AG20443 (cell line): ENCODE measurements around the gene ELFN1.

Experiments used
- DNase-seq: peaks from one replicate; pipeline ENCODE4 v3.0.0; 2012; ENCODE audit warnings: low spot score, mixed read lengths

Gene ELFN1

DNA sequence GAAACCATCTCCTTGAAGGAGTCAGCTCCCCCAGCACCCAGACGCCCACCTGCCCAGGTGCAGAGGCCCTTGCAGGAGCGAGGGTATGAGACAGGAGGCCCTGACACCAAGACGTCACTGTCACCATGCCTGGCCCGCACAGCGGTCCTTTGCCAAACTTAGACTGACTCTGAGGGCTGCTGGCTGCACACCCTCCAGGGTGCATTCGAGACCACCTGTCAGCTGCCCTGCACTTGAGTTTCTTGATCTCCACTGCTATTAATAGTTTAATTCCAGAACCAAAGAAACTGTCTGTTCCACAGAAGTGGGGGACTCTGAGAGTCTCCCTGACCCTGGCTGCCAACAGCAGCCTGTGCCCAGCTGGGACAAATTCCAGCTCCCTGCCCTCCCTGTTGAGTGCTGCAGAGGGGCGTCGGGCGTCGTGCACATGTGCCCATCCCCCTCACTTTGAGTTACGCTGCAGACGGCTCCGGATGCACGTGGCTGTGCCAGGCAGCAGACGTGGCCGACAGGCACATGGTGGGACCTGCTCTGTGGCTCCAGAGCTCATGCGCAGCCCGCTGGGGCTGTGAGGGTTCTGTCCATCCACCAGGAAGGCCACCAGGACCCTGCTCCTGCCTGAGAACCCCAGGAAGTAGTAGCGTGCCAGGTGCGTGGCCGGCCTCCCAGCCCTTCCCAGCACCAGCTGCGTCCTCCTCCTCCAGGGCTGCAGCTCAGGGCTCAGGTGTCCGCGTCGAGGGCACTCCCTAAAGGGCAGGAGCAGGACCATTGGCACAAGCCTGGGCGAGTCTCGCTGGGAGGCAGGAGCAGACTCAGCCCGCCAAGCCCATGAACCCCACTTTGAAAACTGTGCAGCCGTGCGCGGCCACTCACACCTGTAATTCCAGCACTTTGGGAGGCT, 24.8 kb downstream of the ELFN1 start:
- DNase-seq: no peak

DNA sequence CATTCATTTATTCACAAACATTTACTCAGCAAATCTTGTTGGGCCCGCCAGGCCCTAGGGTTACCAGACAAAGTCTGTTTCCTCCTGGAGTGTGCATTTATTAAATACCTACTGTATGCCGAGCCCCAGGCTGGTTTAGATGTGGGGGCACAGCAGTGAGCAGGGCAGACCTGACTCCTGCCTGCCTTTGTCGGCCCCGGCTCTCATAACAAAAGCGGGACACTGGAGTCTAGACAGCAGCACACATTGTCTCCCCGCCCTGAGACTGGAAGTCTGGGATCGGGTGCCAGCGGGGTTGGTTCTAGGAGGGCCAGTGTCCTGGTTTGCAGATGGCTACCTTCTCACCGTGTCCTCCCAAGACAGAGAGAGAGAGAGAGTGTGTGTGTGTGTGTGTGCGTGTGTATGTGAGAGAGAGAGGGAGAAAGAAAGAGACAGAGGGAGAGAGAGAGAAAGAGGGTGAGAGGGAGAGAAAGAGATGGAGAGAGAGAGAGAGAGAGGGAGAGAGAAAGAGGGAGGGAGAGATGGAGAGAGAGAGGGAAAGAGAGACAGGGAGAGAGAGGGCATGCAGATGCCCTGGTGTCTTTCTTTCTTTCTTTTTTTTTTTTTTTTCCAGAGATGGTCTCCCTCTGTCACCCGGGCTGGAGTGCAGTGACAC, 25.9 kb downstream of the ELFN1 start:
- DNase-seq: no peak

GRCh38 chr7:1696671-1697498, 26.8 kb downstream of the ELFN1 start:
- no peak for DNase-seq

GRCh38 chr7:1697499-1698125, 27.5 kb downstream of the ELFN1 start:
- no peak for DNase-seq

- DNase-seq: no peak
These were observed 28.1 kb downstream of the ELFN1 start for GRCh38 chr7:1698201-1698600.

- DNase-seq: no peak
These were observed 28.9 kb downstream of the ELFN1 start for GRCh38 chr7:1698951-1699350.

GRCh38 chr7:1700086-1700485, 30.0 kb downstream of the ELFN1 start:
- no peak for DNase-seq

GRCh38 chr7:1700536-1701333, 30.7 kb downstream of the ELFN1 start:
- no peak for DNase-seq

DNA sequence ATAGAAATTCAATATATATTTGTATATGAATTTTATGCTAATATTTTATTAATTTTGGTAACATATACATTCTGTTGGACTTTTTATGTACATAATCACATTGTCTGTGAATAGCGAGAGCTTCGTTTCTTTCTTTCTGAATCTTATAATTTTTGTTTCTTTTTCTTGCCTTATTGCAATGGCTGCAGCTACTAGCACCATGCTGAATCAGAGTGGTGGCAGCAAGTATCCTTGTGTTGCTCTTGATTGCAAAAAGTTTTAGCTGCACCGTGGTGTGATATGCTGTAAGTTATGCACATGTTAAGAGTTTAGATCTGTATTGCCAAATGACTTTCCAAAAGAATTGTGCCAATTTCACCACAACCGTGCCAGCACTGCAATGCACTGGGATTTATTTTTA, 32.6 kb downstream of the ELFN1 start:
- DNase-seq: no peak

DNA sequence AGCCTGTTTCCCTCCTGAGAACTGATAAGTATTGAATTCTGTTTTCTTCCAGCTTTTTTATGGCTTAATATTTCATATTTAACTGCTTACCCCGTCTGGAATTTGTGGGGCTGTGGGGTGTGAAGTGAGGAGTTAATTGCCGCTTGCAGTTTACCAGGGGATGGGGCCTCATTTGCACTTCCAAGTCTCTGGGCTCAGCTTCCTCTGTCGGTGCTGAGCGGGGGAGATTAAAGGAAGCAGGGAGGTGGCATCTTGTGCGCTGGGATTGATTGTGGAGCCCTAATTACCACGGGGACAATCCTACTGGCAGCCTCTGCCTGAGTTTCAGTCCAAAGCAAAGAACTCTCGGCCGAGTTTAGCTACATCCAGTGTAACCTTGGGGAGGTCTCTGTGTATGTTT, 33.4 kb downstream of the ELFN1 start:
- DNase-seq: peak; percentile 3

DNA sequence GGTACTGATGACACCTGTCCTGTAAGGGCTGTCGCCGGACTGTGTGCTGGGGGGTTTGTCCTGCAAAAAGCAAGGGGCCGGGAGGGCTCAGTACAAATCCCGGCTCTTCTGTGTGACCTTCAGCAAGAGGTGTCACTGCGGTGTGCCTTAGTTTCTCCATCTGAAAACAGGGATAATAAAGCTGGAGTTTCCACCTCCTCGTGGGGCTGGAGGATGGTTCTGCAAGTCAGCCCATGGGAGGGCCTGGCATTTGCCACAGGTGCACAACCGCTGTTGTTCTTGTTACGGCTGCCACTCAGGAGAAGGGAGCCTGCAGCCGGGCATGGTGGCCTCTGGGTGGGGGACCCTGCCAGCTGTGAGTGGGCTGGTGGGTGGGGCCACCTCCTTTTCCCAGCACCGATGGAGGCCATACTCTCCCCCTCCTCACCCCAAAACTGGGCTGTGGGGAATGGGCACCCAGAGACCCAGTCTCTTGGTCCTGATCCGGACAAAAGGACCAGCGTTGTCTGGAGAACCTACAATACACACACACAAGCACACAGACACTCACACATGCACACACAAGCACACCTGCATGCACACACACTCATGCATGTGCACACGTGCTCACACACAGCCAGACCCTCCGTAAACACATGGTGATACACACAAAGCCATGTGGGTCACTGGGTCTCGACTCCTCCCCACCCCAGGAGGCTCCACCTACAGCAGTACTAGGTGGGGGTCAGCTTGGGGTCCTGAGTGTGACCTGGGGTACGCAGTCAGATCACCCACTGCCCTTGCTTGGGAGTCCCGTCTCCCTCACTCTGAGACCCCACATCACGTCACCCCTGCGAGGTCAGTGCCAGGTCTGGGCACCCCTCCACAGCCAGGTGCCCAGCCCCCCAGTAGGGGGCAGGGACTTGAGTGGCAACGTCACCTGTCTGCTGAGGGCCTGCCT, 34.1 kb downstream of the ELFN1 start:
- DNase-seq: peak; percentile 9

DNA sequence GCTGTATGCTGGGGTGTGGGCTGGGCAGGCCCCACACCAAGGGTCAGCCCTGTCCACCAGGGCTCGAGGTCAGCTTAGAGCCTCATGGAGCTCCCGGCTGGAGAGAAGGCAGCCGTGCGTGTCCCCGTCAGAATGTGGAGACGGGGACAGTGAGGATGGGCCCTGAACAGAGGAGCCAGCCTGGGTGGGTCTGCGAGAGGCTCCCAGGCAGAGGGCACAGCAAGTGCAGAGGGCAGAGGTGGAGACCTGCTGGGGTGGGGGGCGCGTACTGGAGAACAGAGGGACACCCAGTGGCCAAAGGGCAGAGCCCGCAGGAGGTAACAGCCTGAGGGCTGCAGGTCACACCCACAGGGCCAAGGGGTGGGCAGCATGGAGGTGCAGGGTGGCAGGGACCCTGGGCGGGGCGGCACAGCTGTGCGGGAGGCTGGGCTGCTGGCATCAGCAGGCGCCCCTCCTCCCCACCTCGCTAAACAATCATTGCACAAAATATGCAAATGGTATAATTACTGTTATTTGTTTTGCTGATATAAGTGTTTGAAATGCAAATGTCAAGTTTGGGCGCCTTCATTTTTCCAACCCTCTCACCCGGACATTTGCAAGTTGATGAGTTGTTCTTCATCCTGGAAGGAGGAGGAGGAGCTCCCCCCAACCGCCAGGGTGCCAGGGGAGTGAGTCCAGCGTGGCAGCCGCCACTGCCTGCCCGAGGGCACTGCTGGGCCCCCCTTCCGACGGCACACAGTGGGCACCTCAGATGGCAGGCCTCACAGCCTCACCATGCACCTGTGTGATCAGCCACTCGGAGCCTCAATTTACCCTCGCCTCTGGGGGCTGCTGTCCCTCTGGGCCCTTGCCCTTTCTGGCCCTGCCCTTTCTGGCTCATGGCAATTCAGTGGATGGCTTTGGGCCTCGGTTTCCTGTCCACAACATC, 35.0 kb downstream of the ELFN1 start:
- DNase-seq: peak; percentile 8

DNA sequence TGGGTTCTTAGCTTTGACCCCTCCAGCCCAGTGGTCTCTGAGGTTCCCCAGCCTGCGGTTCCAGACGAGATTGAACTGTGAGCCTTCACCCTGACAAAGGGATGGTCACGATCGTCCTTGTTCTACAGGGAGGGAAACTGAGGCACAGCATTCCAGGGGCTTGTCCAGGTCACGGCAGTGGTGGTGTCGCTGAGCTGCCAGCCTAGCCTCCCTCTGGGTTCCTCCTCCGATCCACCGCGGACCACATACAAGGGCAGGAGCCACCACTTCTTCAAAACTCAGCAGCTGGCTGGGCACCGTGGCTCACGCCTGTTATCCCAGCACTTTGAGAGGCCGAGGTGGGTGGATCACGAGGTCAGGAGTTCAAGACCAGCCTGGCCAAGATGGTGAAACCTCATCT, 35.8 kb downstream of the ELFN1 start:
- DNase-seq: peak; percentile 2

DNA sequence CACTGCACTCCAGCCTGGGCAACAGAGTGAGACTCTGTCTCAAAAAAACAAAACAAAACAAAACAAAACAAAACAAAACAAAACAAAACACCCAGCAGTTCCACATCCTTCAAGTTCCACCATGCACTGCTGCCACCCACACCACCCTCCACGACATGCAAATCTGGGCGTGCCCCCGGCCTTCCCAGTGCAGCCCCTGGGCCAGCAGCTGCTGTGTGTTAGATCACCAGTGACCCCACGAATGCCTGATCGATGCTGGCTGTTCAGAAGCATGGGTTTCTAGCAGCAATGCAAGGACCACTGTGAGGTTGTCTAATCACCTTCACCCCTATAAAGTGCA, 36.3 kb downstream of the ELFN1 start:
- DNase-seq: peak; percentile 12

GRCh38 chr7:1706721-1707613, 36.9 kb downstream of the ELFN1 start:
- DNase-seq: peak; percentile 14

- DNase-seq: peak; percentile 19
These were observed 37.9 kb downstream of the ELFN1 start for GRCh38 chr7:1707756-1708595.

- DNase-seq: no peak
These were observed 38.6 kb downstream of the ELFN1 start for GRCh38 chr7:1708596-1709251.
